G401.6 (cell line): ENCODE results near the gene HOXB3.

Experiments
- FAIRE-seq: peaks from 2 replicates; lab custom pipeline; 2012; peaks lifted over from hg19 to GRCh38; lab: Jason Lieb, UNC

Gene HOXB3

DNA sequence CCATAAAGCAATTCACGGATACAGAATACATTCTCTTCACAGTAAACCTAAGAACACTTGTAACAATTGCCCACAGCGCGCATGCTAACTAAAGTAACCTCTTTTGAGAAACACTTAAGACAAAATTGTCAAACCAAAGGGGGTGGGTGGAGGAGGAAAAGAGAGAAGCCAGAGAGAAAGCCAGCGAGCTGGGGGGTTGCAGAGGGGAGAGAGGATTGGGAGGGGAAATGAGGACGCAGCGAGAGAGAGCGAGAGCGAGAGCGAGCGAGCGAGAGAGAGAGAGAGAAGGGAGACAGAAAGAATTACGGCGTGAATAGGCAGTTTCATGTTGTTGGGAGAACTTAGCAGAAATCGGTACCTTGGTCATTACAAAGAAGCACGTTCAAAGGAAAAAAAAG lies 22.4 kb upstream of the HOXB3 start:
- no peak for FAIRE-seq

DNA sequence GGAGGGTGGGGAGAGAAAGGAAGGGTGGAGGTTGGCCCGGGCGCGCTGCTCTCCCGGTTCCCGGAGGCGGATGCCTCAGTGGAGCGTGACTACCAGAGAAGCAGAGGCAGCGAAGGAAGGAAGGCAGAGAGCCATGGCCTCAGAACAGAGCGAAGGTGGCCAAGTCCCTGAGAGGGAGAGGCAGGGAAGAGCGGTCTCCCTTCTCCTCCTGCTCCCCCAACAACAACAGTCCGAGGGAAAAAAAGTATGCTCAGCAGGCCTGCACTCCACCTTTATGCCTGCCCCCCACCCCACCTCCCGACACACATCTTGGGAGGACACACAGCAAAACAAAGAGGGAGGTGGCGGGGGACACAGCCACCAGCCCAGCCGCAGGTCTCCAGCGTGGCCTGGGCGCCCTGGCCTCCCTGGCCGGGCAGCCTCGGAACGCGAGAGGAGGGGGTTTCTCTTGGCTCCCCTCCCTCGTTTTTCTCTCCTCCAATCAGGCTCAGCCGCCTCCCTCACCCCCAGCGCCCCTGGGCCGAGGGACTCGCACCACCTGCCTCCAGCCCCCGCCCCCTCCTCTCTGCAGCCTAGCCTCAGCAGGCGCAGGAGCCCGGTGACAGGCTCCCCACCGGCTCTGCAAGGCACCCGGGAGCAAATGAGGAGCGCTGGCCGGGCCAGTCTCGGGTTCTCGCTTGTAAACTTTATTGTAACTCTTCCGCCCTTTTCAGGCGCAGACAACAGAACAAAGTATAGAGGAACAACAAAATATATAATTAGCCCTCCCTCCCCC lies 21.8 kb upstream of the HOXB3 start:
- FAIRE-seq, result peak; percentile 66

DNA sequence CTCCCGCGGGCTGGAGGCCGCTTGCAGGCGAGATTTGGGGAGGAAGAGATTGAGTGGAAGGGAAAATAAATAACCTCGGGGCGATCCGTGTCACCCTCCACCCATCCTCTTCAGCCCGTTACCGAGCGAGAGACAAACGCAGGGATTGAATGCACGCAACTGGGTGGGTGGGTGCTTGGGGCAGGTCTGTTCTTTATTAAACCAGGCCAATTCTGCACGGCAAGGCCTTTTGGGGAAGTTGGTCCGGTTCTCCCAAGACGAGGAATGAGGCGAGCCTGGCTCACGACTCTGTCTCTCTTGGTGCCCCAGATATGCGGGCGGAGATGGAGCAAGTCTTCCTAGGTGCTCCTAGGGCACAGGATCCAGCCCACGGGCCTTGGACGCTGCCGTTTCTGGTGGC lies 21.2 kb upstream of the HOXB3 start:
- FAIRE-seq, result no peak

DNA sequence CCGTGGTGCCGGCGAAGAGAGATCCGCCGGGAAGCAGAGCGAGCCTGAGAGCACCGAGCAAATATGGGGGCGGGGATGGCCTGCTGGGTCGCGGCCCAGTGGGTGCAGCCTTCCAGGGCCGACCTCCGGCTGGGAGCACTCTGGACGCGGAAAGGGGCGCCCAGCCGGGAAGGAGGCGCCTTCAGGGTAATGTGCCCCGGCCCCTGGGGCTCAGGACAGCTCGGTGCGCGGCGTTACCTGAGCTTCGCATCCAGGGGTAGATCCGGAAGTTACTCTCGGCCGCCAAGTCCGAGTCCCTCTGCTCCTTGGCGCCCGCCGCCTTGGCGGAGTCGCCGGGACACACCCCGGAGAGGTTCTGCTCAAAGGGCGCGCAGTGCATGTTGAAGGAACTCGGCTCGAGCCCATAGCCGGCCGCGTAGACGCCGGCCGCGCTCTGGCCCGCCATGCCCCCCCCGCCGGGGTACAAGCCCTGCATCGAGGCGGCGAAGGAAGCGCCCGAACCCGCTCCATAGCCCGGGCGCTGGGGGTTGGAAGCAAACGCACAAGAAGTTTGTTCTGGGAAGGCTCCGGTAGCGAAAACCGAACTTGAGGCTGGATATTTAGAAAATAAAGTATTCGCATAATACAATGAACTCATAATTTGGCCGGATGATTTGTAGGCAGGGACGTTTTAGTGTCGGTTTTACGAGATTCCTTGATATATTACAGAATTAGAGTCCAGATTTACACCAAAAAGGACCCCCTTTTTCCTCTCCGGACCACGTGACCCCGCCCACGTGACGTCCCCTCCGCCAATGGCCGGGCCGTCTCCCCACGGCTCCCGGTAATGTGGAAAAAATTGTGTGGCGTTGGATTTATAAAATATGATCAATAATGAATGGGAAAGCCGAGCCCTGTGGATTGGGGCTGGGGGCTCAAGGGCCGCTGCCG lies 20.5 kb upstream of the HOXB3 start, which contains the start of gene HOXB7:
Gene HOXB7 (minus strand): TSS at position 736 of the 930 bp plus-strand sequence. CDS start 99 bp downstream, at position 637.
- peak; percentile 86 for FAIRE-seq

DNA sequence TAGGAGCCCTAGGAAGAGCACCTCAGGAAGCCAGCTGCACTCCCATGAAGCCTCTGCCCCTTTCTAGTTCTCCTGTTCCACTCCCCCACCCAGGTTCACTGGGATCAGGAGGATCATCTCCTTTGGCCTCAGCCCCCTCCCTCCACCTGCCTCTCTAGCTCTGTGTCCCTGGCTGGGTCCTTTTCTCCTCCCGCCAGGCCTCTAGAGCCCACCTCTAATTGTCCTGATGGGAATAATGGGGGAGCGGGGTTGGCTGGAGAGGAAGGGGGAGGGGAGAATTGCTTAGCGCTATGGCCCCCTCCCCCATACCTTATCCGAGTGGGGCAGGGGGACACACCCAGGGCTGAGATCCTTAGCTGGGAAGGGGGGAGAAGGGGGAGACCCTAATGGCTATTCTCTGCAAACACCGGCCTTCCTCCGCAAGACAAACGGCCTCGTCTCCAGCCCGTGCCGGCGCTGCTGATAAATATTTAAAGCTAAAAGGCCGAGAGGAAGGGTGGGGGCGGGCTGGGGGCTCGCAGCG lies 19.8 kb upstream of the HOXB3 start:
- no peak for FAIRE-seq

DNA sequence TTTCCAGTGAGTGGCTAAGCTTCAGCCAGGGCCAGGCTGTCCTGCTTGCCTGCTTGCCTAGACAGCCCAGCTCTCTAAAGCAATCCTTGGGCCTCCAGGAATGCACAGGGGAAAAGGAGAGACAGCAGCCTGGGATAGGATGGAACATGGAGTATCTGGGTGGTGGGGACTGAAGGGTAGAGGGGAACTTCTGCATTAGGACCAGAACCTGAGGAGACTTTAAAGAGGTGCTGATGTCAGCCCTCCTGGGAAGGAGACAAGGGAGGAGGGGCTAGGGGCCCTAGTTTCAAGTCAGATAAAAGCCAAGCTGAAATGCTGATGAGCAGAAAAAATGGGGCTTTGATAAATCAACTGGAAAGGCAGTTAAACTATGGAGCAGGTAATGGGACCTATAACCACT lies 19.0 kb upstream of the HOXB3 start:
- FAIRE-seq, result no peak

DNA sequence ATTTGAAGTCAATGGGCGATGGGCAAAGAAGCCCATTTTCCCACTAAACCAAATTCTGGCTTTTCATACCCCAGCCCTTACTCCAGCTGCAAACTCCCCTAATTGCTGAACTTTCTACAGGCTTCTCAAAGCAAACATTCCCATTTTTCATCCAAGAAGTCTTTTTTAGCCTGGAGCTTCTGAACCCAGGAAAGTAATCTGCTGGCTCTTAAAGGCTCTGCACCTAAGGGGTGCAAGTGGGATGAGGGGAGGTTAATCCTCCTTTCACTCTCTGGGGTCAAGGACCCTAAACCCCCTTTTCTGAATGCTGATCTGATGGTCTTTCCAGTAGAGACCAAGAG lies 18.4 kb upstream of the HOXB3 start:
- no peak for FAIRE-seq

DNA sequence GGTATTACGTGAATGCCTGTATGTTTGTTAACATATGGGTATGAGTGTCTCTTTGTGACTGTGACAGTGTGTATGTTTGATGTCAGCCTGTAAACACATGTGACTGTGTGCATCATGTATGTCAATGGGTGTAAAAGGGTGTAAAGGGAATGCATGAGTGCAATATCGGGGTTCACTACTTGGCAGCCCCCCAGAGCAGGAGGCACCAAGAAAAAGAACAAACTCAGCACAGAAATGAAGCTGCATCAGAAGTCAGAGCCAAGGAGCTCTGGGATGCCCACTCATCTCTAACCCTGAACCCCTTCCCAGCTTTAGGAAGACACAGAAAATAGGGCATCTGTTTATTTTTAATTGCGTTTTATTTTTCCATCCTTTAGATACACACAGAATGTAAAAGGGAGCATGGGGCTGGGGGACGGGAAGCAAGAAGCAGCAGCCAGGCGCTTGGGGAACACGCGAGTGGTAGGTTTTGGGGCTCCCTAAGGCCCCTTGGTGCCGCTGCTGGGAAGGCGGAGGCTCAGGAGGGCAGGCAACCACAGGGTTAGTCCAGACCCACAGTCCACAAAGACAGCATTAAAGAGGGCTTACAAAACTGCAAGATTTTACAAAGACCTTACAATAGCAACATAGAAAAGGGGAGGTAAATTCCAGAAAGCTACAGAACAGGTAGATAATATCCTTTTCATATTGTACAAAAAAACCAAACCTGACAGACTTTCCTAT lies 17.0 kb upstream of the HOXB3 start:
- no peak for FAIRE-seq

DNA sequence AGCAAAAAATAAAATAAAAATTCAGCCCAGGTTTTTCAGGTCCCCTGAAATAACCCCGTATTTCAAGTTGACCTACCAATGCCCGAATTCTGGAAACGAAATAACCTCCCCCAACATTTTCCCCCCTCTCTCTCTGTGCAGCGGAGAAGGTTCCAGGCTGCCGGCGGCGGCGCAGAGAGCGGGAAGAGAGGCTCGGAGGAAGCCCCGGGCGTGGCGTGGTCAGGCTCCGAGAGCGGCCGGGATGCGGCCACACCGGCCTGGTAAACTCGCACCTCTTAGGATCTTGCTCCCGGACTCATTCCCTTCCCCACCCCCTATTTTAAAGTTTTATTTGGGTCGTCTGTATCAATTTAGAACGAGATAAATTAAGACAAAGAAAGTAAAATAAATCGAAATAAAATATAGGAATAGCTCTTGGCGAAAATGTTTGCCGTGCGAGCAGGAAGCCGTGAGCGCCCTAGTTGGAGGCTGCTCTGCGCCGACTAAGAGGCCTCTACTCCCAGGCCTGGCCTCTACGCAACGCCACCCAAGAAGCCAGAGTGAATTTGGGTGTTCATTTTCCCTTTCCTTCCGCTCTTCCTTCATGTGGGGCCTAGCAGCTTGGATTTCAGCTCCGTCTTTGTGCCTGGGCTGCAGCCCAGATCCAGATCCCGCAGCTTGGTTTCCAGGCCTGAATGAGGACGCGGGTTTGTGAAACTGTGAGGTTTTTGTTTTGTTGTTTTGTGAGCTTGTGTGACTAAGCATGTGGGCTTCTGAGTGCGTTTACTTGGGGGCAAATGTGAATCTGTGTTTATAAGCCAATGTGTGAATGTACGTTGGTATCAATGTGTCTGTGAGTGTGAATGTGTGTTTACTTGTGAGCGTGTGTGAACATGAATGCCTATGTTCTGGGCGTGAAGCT lies 16.2 kb upstream of the HOXB3 start:
- no peak for FAIRE-seq

DNA sequence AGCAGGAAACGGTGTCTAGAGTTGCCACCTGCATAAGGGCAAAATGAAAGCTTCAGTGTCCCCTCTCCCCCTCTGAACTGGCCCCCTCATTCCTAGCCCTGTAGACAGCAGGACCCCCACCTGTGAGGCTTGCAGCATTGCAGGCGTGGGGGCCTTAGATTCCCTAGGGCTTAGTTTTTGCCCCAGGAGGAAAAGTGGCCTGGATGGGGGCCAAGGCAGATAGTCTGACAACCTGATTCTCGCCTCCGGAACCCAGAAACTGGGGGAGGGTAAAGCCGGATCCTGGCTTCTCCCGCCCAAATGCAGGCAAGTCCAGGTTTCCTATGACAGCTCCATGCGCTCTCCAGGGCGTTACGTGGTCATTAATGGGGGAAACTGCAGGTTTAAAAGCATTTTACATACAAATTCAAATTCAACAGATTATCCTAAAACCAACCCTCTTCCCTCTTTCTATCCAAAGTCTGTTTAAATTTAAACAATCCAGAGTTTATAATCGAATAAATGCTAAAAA lies 15.4 kb upstream of the HOXB3 start:
- no peak for FAIRE-seq

DNA sequence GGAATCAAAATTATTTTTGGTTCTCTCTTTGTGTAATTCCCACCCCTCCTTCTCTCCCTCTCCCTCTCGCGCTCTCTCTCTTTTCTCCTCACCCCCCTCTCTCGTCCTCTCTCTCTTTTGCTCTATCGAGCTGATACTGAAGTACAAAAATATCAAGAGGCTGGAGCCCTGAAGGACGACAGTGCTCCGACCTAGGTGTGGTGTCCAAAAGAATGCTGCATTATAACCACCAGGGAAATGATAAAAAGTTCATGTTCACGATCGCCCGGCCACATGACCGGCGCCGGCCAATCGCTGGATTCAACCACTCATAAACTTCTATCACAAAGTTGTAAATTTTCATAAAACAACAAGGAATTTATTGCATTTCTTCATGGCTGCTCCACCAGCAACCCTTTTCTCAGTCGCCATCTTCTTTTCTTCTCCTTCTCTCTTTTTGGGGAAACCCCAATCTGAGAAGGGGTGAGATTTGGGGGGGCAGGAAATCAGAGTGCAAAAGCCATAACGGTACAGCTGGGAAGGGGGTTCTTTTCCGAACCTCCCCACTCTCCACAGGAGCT lies 14.8 kb upstream of the HOXB3 start, which contains the start of gene HOXB6:
Gene HOXB6 (minus strand): TSS at position 217 of the 560 bp plus-strand sequence. CDS start 6,836 bp downstream, outside the sequence.
- no peak for FAIRE-seq

DNA sequence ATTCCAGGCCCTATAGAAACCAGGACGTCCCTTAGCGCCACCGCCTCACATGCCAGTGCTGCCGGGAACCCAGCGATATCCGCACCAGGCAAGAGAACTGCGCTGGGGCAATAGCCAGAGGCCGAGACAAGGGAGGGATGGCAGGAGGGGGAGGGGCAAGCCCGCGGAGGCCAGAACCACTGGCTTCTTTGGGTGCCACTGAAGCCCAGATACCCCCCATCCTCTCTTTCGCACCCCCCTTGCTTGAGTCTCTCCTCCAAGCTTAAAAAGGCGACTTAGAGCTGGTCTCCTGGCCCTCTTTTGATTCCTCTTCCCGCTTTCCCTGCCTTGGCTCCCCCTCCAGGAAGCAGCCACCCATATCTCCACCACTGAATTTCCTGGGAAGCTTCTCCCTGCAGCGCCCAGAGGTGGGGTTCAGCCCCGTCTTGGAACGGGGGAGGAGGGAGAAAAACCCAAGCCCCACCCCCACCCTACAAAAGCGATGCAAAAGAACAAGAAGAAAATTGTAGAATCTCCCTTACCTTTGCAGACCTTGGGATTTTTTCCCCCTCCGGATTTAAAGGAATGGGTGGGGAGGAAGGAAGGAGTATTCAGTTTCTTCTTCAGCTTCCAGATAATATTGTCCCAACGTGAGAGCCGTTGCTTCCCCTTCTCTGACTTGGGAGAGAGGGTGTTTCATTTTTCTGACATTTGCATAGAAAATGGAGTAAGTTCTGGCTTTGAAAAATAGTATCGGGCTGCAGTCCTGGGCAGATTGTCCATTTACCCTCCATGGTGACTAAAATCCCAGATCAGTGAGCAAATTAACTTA lies 14.1 kb upstream of the HOXB3 start:
- no peak for FAIRE-seq

DNA sequence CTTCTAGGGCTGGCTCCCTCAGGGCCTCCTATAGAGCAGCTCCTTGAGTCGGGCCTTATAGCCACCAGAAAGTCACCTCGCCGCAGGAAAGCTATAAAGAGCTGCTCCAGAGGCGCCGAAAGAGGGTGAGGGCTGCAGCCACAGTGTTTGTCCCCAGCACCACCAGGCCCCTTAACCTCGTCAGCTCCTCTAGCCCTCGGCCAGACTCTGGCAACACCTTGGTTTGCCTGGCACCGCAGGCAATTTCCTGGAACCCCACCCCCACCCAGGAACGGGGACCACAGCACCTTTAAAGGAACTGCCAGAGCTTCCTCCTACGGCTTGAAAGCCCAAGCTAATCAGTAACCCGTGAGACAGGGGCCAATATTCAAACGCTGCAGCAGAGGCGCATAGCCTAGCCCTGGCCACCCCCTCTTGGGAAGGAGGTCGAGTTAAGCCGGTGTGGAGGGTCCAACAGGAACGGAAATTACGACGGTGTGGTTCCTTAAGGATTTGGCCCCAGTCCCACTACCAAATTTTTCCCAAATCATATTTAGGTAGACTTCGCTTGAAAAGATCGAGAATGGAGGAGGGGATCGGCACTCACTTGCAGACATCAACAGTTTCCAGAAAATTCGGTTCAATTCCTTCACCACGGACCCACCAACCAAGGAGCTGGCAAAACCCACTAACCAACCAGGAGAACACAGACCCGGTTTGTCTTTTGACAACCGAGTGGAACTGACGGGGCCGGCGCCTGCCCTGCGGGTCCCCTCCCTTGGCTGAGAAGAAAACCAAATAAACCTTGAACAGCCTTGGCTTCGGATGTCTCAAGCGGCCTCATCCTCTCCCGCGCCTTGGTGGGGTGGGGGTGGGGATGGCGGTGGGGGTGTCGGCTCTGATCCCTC lies 11.7 kb upstream of the HOXB3 start:
- no peak for FAIRE-seq

DNA sequence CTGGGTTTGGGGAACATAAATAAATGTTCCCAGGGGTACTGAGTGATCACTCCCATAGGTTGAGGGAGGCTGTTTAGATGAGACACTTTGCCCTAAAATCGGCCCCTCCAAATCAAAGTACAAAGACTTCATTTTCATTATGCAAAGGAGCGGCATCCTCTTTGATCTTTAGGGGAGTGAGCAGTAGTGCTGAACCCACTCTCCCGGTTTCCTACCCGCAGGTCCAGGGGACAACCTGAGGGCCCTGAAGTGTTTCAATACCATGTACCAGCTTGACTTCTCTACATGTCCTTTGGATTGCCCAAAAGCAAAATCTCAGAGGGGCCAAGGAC lies 11.1 kb upstream of the HOXB3 start:
- FAIRE-seq, result no peak

DNA sequence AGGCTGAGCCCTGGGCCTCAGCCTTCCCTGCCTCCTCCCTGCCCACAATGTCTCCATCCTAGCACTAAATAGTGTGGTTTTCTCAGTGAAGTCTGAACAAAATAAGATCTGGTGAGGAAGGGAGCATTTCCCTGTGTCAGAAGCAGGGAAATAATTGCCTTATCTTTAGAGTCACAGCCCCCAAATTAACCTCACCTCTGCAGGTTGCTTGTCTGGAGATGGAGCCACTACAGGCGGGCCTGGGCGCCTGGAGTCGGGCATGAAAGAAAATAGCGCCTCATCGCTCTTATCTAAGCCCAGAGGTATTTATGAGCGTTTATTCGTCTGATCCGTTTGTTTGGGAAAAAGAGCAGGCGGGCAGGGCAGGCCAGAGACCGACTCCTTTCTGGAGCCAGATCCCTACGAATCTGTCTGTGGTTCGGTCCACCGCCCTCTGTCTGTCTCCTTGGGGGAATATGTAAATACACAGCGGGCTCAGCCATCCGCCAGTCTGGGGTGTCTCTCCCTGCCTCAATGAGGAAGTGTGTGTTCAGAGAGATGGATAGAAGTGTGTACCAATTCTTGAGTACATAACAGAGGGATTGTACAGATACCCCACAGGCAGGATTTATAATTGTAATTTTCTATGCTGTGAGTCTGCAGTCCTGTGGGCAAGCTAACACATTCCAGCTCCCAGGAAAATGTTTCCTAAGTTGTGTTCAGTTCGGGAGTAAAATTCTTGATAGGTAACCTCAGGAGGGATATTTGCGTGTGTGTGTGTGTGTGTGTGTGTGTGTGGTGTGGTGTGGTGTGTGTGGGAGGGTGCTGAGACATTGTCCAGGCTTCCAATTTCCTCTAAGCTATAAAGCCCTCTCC lies 10.4 kb upstream of the HOXB3 start:
- no peak for FAIRE-seq

DNA sequence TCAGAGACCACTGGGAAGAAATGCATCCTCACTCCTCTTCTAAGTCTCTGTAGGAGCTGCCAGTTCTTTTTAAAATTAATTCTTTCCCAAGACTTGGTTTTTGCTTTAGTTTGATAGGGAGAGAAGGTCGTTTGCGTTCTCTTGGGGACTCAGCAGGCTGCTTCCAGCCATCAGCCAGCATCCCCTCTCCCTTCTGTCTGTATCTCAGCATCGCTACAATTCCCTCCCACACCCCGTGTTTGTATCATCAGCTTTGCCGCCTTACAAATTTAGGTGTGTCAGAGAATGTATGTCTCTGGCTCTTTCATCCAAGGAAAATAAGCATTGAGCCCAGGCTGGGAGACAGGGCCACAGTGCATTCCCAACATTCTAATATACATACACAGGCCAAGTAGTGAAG lies 9.3 kb upstream of the HOXB3 start:
- FAIRE-seq, result no peak

DNA sequence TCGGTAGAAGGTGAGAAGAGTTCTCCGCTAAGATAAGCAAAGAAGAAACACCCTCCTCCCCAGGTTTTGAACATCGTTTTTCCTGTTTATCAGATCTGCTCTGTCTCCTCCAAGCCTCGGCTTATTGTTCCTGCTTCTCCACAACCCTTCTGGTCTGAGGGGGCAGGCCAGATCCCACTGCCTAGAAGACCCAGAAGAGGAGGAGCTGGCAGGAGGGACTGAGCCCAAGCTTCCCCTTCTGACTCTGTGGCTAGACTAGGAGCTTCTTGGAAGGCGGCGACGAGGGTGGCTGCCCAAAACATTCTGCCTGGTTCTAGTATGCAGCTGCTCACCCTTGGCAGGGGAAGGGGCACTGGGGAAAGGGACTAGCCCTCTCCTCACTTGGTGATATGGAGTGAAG lies 8.7 kb upstream of the HOXB3 start:
- FAIRE-seq, result no peak
